Gastroesophageal sphincter (tissue), 4 donors: ENCODE data around the gene AP2S1. TPM values are rescaled to one million over a fixed set of nuclear protein-coding genes. Genes with fewer than 3 reads are reported as not detected.
A peak's percentile ranks its signal among the peaks of the same experiment; 100 is the strongest.

ENCODE experiments used
- ATAC-seq: fragments of 150-250 bp; one replicate; pipeline ENCODE4 v1.9.1; 2016; ENCODE audit warnings: mild to moderate bottlenecking, moderate library complexity
- H3K27ac ChIP-seq, 4 donors: fragments of 200-600 bp; sonication (generic) in 3 of 4; 1 replicate in 3 of 4; 2 replicates in 1 of 4; pipeline ENCODE4 v1.5.1; 2016 to 2019
- H3K27me3 ChIP-seq: fragments of 200-600 bp; sonication (generic); one replicate; pipeline ENCODE4 v1.5.1; 2019
- H3K36me3 ChIP-seq, 2 donors: fragments of 200-600 bp; sonication (generic); one replicate each; pipeline ENCODE4 v1.5.1; 2019; ENCODE audit warnings: control low read depth in 1 of 2
- H3K4me1 ChIP-seq, 3 donors: fragments of 200-600 bp; sonication (generic); 1 replicate in 2 of 3; 2 replicates in 1 of 3; pipeline ENCODE4 v1.5.1; 2016 to 2019; ENCODE audit warnings: control low read depth in 2 of 3
- H3K4me3 ChIP-seq, 2 donors: fragments of 200-600 bp; sonication (generic); one replicate each; pipeline ENCODE4 v1.5.1; 2019; ENCODE audit warnings: mild to moderate bottlenecking in 1 of 2, moderate library complexity in 1 of 2
- H3K9me3 ChIP-seq, 3 donors: fragments of 200-600 bp; sonication (generic); one replicate each; pipeline ENCODE4 v1.5.1; 2017 to 2019; ENCODE audit warnings: control low read depth in 2 of 3
- CTCF ChIP-seq, 4 experiments: fragments of 200-600 bp in 2 of 4; fragments of 450-650 bp in 2 of 4; sonication (generic) in 1 of 4; IDR thresholded peaks; one replicate each; pipeline ENCODE4 v1.5.1; 2017 to 2019; ENCODE audit warnings: antibody characterized with exemption in 4 of 4, mild to moderate bottlenecking in 2 of 4, moderate library complexity in 2 of 4
- EP300 ChIP-seq: sonication (generic); formaldehyde crosslinking; IDR thresholded peaks from one replicate; pipeline ENCODE4 v1.6.1; 2017; ENCODE audit warnings: antibody characterized with exemption, mild to moderate bottlenecking
- POLR2A ChIP-seq, 2 donors: fragments of 450-650 bp; IDR thresholded peaks; one replicate each; pipeline ENCODE4 v1.6.1; 2017; ENCODE audit warnings: antibody characterized with exemption in 2 of 2, mild to moderate bottlenecking in 2 of 2, moderate library complexity in 1 of 2
- POLR2AphosphoS5 ChIP-seq: sonication (generic); formaldehyde crosslinking; IDR thresholded peaks from one replicate; pipeline ENCODE4 v1.6.1; 2017; ENCODE audit warnings: antibody characterized with exemption
- WGBS, 2 donors: methylation state at CpG; one replicate each; pipeline ENCODE4 v1.1.5; 2018; ENCODE audit warnings: low coverage in 1 of 2; 5-methylcytosine and 5-hydroxymethylcytosine counted together
- total RNA-seq, 4 donors: library from RNA; depleted of rRNA; stranded (reverse); fragments of >200 nt; gene quantifications; one replicate each; pipeline ENCODE4 v1.1.0, GENCODE V29; 2016

AP2S1 gene
- total RNA-seq, 4 donors from 2014 or later, result 40.6 to 76.2 (median 66.5) TPM

- Histone ChIP-seq H3K9me3 (no peaks in the 10 kb centered on the region), H3K4me3 (no peak overlapping the region), H3K36me3 (no peaks in the 10 kb centered on the region), H3K27ac (no peak overlapping the region), H3K27me3 (no peaks in the 10 kb centered on the region), H3K4me1 (peaks cover 0 to 17% (median 0%) of the 10 kb centered on the region in 3 donors)
- ATAC-seq, result no peak
- TF ChIP-seq CTCF (IDR thresholded peaks at IDR 0.05) (no peak), POLR2AphosphoS5 (no peak), POLR2A (IDR thresholded peaks at IDR 0.05) (no peak), EP300 (no peak)
- 93 to 94% methylated on average over 3 to 11 of the region's 11 CpGs for WGBS, 2 donors
Observed at GRCh38 chr19:46892252-46893179, 41.9 kb upstream of the AP2S1 start.

- Histone ChIP-seq H3K4me3 (no peak overlapping the region), H3K4me1 (peaks cover 0 to 25% (median 0%) of the 10 kb centered on the region in 3 donors), H3K27me3 (no peaks in the 10 kb centered on the region), H3K9me3 (no peaks in the 10 kb centered on the region), H3K36me3 (no peaks in the 10 kb centered on the region), H3K27ac (no peak overlapping the region)
- peak; percentile 61 for ATAC-seq
- TF ChIP-seq CTCF (IDR thresholded peaks at IDR 0.05), result no peak
- TF ChIP-seq POLR2AphosphoS5, result no peak
- no peak for TF ChIP-seq EP300
- no peak for TF ChIP-seq POLR2A (IDR thresholded peaks at IDR 0.05)
- WGBS, 2 donors, result 48 to 61% methylated on average over 3 of the region's 3 CpGs
Observed at GRCh38 chr19:46890423-46891170, 40.0 kb upstream of the AP2S1 start.

GRCh38 chr19:46887240-46887782, 36.7 kb upstream of the AP2S1 start:
- Histone ChIP-seq H3K36me3 (no peaks in the 10 kb centered on the region), H3K4me3 (no peak overlapping the region), H3K9me3 (no peaks in the 10 kb centered on the region), H3K27ac (no peak overlapping the region), H3K27me3 (no peaks in the 10 kb centered on the region), H3K4me1 (peaks cover 0 to 20% (median 0%) of the 10 kb centered on the region in 3 donors)
- TF ChIP-seq EP300, result no peak
- TF ChIP-seq POLR2A (IDR thresholded peaks at IDR 0.05), result no peak
- TF ChIP-seq POLR2AphosphoS5, result no peak
- no peak for TF ChIP-seq CTCF (IDR thresholded peaks at IDR 0.05)
- ATAC-seq, result no peak
- 93 to 97% methylated on average over 5 of the region's 5 CpGs for WGBS, 2 donors

GRCh38 chr19:46886546-46887239, 36.0 kb upstream of the AP2S1 start:
- Histone ChIP-seq H3K36me3 (no peaks in the 10 kb centered on the region), H3K4me3 (no peak overlapping the region), H3K9me3 (no peaks in the 10 kb centered on the region), H3K4me1 (peaks cover 0 to 20% (median 0%) of the 10 kb centered on the region in 3 donors), H3K27ac (no peak overlapping the region), H3K27me3 (no peaks in the 10 kb centered on the region)
- ATAC-seq, result no peak
- WGBS, 2 donors, result 86 to 89% methylated on average over 5 of the region's 5 CpGs
- TF ChIP-seq EP300 (no peak), POLR2AphosphoS5 (no peak), CTCF (IDR thresholded peaks at IDR 0.05) (no peak), POLR2A (IDR thresholded peaks at IDR 0.05) (no peak)
